Measurements from ENCODE around the gene C11orf42.

C11orf42 gene

DNA sequence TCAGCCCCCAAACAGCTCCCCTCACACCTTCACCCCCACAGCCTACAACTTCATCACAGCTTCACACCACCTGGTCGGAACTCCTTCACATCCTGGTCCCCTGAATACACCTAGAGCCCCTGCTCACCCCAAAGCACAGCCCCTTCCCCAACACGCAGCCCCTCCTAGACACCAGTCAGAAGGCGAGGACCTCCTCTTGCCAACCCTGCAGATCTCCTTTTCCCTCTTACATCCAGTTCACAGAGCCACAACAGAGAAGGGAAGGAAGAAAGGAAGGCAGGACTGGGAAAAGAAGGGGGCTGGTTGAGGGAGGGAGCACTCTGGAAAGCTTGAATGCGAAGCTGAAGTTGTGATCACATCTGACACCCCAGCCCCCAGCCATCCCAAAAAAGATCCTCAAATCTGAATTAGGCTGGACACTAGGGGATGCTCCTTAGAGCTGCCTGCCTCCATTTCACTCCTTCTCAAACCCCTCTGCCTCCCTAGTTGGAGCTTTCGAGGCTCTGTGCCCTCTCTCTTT, 54.9 kb downstream of the C11orf42 start:
- DNase-seq = no peak

Measured in stimulated activated CD4-positive, alpha-beta T cell treated with anti-CD3 and anti-CD28 coated beads, Interleukin-4, amount 100 ng/mL, for 24 hours (primary cell).